Left forelimb (tissue), 1 donor: ENCODE data around the gene DENND5B.
"Not testable (repeated sequence)": the region's sequence is repeated elsewhere in the genome, so short reads cannot be mapped to it uniquely, and the experiment has no call there.

Experiments used
- DNase-seq: peaks from one replicate; pipeline ENCODE4 v3.0.0-alpha.2; 2018; ENCODE audit warnings: low spot score

DENND5B gene

DNA sequence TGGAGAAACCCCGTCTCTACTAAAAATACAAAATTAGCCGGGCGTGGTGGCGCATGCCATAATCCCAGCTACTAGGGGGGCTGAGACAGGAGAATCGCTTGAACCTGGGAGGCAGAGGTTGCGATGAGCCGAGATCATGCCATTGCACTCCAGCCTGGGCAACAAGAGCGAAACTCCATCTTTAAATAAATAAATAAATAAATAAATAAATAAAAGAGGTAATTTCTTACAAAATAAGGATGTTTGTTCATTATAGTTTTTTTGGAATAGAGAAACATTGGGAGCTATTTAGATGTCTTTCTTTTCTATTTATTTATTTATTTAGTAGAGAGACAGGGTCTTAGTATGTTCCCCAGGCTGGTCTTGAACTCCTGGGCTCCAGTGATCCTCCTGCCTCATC lies 213.7 kb downstream of the DENND5B start:
- DNase-seq: not testable (repeated sequence)

DNA sequence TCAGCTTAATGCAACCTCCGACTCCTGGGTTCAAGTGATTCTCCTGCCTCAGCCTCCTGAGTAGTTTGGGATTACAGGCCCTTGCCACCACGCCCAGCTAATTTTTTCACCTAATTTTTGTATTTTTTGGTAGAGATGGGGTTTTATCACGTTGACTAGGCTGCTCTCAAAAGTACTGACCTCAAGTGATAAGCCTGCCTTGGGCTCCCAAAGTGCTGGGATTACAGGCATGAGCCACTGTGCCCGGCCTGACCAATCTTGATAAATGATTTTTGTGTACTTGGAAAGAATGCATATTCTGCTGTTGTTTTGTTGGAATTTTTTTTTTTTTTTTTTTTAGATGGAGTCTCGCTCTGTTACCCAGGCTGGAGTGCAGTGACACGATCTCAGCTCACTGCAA lies 215.5 kb downstream of the DENND5B start:
- not testable (repeated sequence) for DNase-seq

DNA sequence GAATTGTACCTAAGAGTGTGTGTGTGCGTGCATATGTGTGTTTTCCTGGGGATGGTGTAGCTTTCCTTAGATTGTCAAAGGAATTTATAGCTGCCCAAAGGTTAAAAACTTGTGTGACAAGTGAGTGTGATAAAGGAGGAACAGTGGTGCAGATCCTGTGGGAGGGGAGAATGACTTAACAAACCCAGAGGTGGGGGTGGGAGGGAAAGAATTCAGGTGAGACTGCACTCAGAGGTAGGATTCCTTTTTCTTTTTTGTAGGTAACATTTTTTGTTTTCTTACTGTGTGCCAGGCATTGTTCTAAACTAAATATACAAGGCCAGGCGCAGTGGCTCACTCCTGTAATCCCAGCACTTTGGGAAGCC lies 219.7 kb downstream of the DENND5B start:
- DNase-seq: no peak

DNA sequence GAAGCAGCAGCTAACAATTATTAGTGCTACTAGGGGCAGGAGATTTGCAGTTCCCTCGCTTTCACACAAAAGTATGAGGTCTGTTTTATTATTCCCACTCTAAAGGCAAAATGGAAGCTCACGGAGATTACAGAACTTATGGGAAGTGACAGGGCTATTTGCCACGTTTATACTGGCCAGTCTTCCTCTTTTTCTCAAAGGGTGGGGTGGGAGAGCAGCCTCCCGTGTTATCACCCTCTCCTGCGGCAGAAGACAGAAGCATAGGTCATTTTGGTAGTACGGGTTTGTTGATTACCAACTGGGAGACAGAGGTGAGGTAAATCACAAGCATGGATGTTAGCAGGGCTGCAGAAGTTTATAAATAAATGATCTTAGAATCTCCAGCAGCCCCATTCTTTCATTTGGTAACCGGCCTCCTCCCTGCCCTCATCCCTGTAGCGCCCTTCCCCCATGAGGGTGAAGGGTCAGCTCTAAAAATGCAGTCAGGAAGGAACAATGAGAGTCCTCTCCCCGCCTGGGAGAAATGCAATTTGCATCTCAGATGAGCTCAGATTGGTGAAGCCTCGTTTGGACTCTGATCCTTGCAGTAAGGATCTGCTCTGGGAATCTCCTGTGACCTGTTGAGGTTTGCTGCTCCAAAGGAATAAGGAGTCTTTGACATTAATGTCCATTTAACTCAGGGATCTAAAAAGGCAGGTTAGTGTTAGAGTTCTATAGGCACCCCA lies 220.2 kb downstream of the DENND5B start:
- no peak for DNase-seq

DNA sequence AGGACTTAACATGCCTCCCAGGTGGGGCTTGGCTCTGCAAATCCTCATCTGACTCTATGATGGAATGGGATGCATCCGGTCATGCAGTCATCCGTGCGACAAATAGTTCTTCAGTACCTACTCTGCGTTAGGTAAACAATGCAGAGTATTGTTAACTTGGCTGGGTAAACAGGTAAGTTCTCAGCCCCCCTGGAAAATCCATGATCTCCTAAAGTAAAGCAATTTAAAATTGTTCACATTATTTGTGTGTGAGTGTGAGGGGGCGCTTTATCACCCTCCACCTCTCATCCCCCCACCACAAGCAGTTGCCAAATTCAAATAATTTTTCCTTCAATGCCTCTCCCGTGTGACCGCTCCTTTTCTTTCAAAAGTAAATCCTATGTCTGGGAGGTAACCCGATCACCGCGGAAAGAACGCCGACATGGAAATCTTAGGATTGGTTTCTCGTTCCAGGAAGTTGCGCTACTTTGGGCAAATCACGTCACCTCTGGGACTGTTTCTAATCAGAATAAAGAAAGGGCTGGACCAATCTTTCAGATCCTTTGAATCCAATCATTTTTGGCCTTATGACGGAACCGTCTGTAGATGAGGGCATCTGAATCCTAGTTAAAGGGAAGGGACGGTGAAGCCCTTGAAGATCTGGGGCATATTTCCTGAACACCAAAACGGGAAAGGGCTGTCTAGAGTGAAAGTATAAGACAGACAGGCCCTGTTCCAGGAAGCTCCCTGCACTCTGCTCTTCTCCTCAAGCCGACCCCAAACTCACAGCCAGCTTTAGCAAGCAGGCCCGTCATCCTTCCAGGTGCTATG lies 221.0 kb downstream of the DENND5B start:
- peak; percentile 75 for DNase-seq

DNA sequence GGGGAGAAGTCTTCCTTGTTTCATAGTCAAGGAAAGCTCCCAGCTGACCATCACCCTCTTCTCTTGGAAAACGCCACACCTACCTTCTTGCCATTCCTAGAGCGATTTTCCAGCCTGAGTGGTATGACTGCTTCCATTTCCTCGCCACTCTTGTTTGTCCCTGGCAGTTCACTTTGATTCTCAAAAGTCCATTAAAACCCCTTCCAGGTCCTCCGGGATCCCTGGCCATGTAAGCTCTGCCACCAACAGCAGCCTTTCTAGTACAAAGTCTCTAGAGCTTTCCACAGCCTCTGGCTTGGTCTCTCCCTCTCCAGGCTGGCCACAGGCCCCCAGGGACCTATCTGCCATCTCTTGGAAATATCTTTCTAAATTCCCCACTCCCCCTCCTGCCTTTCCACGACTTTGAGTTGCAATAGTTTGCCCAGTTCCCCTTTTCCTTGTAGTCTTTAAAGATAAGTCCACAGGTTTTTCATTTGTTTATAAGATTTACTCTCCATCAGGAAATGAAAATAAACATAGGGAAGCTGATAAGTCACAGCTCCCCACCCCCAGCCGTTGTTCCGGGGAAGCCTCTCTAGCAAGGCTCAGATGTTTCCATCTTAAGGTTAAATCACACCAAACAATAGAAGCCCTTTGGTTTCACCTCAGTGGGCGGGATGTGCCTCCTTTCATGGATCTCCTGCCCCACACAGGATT lies 222.1 kb downstream of the DENND5B start:
- peak; percentile 20 for DNase-seq

DNA sequence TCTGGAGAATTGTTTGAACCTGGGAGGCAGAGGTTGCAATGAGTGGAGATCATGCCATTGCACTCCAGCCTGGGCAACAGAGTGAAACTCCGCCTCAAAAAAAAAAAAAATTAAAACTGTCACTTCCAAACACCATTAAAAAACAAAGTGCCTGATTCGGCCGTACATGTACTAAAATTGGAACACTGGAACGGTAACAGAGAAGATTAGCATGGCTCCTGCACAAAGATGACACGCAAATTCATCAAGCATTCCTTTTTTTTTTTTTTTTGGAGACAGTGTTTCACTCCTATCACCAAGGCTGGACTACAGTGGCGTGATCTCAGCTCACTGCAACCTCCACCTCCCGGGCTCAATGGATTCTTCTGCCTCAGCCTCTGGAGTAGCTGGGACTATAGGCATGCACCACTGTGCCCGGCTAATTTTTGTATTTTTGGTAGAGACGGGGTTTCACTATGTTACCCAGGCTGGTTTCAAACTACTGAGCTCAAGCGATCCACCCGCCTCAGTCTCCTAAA lies 224.8 kb downstream of the DENND5B start:
- peak; percentile 6 for DNase-seq

DNA sequence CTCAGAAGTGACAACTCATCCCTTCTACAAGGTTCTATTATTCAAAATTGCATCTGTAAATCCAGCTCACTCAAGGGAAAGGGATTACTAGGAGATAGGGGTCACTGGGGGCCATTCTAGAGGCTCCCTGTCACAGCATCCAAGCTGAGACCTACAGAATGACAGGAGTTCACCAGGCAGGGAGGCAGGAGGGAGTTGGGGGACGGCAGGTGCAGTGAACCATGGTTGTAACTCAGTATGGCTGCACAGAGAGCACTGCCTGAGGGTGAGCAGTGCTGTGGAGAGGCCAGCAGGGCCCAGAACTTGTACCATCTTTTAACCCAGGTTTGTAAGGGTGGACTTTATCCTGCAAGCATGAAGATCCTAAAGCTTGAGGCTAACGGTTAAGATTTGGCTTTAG lies 227.1 kb downstream of the DENND5B start:
- no peak for DNase-seq

DNA sequence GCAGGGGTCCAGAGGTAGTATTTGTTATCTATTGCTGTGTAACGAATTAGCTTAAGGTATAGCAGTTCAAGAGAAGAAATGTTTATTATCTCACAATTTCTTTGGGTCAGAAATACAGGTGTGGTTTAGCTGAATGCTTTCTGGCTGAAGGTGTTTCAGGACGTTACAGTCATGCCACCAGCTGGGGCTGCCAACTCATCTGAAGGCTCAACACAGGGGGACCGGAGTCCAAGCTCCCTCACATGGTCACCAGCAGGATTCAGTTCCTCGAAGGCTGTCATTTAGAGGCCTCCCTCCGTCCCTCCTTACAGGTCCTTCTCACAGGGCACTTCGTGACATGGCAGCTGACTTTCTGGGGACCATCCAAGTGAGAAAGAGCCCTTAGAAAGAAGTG lies 227.5 kb downstream of the DENND5B start:
- DNase-seq: no peak

DNA sequence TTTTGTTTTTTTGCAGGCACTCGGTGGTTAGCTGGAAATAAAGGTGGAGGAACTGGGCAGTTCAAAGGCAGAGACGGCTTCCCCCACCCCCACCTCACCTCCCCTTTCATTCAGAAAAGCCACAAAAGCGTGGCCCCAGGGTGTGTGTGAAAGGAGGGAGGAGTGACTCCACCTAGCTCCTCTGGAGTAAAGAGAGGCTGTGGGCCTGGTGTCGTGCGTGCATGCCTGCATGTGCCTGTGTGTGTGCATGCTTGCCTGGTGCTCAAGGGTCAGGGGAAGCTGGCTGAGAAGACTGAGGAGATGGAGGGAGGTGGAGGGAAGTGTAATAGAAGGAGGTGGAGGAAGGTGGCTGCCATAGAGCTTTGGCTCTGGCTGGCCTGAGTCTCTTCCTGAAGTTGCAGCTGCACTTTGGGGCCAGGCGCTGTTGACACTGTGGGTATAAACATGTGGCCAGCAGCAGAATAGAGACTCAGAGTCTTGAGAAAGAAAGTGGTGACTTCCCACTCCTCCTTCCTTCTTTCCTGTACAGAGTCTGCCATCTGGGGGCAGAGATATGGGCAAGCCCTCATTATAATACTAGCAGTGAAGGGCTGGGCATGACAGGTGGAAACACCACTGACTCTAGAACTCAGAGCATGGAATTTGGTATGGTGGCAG lies 228.0 kb downstream of the DENND5B start:
- no peak for DNase-seq

DNA sequence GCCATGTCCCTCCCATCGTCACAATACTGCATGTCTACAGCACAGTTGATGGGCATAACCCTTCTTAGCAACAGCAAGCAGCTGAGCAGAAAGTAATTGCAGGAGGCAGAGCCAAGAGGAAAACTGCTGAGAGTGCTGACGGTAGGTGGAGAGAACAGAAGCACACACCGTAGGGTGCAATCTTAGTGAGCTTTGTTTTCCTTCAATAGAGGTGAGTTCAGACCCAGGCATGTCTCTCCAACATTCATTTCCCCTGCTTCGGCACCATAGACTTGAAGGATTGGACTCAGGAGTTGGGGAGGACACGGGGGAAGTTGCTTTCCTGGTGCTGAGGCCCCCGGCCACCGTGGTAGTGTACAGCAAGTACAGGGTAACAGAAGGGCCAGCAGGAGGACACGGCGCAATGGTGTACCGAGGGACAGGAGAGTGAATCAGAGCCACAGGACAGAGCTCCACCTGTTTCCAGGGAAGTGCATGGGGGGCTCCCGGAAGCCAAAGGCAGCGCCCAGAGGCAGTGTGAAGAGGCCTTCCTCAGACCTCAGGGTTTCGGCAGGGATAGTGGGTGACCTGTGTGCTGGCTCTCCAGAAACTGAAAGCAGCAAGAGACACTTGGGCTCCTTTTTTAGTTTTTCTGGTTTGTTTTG lies 228.7 kb downstream of the DENND5B start:
- no peak for DNase-seq

DNA sequence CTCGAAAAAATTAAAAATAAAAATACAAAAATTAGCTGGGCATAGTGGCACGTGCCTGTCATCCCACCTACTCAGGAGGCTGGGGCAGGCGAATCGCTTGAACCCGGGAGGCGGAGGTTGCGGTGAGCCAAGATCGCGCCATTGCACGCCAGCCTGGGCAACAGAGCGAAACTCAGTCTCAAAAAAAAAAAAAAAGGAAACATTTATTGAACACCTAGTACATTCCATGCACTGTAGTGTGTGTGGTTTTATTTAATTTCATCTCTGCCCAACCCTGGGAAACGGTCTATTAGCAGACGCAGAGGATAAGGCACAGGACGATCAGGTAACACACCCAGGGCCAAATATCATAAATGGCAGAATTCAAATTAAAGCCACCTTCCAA lies 229.2 kb downstream of the DENND5B start:
- no peak for DNase-seq

DNA sequence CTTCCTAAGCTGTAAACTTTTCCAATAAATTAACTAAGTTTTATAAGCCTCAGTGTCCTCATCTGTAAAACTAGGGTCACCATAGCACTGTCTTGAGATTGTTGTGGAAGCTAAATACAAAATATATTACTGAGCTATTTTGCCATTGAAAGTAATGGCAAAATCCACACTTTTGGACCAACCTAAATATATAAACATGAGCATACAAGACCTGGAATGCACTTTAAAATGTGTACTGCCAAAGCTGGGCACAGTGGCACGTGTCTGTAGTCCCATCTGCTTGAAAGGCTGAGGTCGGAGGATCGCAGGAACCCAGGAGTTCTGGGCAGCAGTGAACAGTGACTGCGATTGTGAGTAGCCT lies 235.2 kb downstream of the DENND5B start:
- no peak for DNase-seq

DNA sequence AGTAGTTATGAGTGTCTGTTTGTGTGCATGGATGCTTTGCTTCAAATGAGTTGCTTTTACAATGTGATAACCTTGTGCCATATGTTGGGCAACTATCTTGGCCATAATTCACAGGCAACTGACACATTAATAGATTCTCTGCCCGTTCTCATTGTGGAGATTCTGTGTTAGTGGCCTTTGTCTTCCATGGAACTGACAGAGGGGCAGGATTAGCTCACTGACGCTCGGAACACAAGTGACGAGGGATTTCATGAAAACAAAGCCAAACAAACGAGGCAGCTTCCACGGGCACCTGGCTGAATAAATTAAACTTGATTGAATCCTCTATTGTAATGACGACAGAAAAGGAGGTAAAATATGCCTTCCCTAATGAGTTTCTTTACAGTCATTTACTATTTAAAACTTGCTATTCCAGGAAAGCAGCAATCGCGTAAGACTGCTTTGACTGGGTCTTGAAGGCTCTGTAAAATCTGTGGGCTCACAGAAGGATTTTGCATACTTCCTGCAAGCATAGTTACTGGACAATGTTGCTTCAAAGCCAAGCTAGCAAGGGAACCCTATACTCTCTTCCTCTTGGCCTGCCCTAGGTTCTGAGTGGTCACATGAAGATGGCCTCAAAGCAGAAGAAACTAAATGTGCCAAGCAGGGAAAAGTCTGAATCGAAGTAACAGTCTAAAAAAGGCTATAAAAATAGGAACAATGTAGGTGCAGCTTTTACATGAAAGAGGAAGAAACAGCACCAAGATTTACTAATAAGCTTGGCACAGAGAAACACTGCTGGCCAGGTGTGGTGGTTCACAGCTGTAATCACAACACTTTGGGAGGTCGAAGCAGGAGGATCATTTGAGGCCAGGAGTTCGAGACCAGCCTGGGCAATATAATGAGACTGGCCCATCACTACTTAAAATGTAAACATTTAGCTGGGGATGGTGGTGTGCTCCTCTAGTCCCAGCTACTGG lies 236.9 kb downstream of the DENND5B start:
- no peak for DNase-seq

DNA sequence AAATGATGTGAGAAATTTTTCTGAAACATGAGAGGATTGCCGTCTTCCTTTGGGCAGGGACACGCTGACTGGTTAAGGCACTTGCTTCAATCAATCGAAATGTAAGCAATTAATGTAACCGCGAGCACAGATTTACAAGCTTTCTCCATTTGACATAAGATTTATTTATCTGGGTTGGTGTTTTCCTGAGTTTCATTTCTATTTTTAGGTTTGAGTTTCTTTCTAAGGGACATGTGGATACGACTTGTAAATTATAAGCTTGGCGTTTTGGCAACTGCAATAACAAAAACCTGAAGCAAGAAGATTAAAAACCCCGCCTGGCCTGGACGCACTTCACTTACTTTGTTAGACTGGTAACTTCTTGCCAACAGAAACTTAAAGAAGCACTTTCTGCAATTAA lies 244.7 kb downstream of the DENND5B start:
- no peak for DNase-seq

DNA sequence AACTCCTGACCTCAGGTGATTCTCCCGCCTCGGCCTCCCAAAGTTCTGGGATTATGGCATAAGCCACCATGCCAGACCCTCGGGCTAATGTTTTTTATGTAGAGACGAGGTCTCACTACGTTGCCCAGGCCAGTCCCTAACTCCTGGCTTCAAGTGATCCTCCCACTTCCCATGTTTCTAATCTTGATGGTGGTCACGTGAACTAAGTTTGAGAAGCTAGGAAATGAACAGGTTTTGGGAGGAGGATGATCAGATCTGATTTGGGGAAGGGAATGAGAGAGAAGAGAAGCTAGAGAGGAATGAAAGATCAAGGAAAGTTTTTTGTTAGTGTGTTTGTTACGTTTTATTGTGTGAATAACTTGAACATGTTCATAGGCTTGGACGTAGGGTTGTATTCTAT lies 247.8 kb downstream of the DENND5B start:
- DNase-seq: no peak

DNA sequence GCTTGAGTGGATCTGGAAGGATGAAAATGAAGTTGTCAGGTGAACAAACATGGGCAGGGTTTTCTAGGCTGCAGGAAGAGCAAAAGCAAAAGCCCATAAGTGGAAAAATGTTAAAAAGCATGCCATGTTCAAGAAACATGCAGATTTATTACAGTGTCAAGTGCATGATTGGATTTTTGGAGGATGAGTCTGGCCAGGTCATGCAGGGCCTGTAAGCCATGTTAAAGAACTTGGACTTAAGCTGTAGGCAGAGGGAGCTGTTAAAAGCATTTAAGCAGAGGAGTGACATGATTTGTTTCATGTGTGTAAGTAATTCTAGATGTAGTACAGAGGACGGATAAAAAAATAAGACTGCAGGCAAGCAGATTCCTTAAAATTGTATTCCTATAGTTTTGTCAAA lies 248.7 kb downstream of the DENND5B start:
- DNase-seq: no peak

DNA sequence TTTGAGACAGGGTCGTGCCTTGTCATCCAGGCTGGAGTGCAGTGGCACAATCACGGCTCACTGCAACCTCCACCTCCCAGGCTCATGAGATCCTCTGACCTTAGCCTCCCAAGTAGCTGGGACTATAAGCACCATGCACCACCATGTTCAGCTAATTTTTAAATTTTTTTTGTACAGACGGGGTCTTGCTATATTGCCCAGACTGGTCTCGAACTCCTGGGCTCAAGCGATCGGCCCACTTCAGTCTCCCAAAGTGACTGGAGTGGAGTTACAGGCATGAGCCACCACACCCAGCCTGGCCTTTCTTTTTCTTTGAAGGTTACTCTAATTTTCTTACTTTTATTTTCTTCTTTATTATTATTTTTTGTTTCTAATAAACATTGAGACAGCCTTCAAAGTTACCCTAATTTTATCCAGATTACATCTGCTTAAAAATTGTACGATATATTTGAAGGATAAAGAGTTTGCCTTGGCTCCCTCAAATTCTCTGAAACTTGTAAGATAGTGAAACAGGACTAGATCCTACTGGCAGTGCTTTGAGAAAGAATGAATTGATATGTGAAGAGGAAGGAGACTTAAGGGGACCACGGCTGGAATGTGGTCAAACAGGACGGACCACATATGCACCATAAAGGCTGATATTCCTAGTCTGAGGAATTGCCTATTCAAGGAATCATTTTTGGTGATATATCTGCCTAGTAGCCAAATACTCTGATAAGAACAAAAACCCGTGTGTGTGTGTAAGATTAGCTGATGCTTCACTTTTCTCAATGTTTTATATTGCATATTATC lies 250.9 kb downstream of the DENND5B start:
- DNase-seq: no peak

DNA sequence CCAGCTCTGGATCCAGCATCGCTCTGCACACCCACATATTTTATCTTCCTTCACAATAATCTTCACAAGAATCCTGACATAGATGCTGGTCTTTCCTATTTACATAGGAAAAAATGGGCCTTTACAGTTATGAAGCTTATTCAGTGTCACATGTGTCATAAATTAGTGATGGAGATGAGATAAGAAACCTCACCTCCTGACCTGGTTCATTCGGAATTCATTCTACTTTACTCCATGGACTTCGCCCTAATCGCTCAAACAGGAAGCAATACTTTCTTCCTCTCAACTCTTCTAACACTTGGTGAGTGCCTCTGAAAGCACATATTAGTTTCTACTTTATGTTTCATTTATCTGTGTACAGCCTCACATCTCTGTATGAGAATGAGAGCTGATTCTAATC lies 253.0 kb downstream of the DENND5B start:
- no peak for DNase-seq
